SU-DHL-6 (cell line): Measurements from ENCODE around the gene PALLD.

Experiments used
- H2AFZ ChIP-seq: fragments of 200-600 bp; sonication (generic); 2 replicates; pipeline ENCODE4 v1.6.1; 2014; ENCODE audit warnings: low read depth, mild to moderate bottlenecking, moderate library complexity, mixed read lengths, antibody characterized with exemption, low read length; ENCODE audit not compliant: severe bottlenecking
- H3F3A ChIP-seq: fragments of 200-600 bp; shearing (Covaris generic); 2 replicates; pipeline ENCODE4 v1.6.0; 2016; ENCODE audit warnings: antibody characterized with exemption, mild to moderate bottlenecking; ENCODE audit not compliant: insufficient read depth
- H3K27ac ChIP-seq: fragments of 200-600 bp; sonication (generic); 2 replicates; pipeline ENCODE4 v1.5.1; 2016; ENCODE audit warnings: low read depth, mild to moderate bottlenecking, low read length, moderate library complexity, mixed read lengths
- H3K27me3 ChIP-seq: fragments of 200-600 bp; sonication (generic), shearing (Covaris generic); 2 replicates; pipeline ENCODE4 v1.6.0; 2014; ENCODE audit warnings: mild to moderate bottlenecking, low read length
- H3K36me3 ChIP-seq: fragments of 200-600 bp; sonication (generic); 2 replicates; pipeline ENCODE4 v1.6.1; 2014; ENCODE audit warnings: mild to moderate bottlenecking, low read length, mixed read lengths
- H3K4me2 ChIP-seq: fragments of 300-600, 200-600 bp; shearing (Covaris generic), sonication (generic); 2 replicates; pipeline ENCODE4 v1.6.0; 2014; ENCODE audit warnings: low read length, low read depth, mild to moderate bottlenecking; ENCODE audit not compliant: poor library complexity, severe bottlenecking
- H3K4me3 ChIP-seq: fragments of 200-600 bp; sonication (generic); 2 replicates; pipeline ENCODE4 v1.5.1; 2014; ENCODE audit warnings: antibody characterized with exemption, low read length, mild to moderate bottlenecking, mixed read lengths; ENCODE audit not compliant: insufficient read depth, poor library complexity, severe bottlenecking
- H3K79me2 ChIP-seq: fragments of 200-600 bp; sonication (generic); 2 replicates; pipeline ENCODE4 v1.6.1; 2014; ENCODE audit warnings: mild to moderate bottlenecking, low read length, moderate library complexity; ENCODE audit not compliant: insufficient read depth
- H3K9ac ChIP-seq: fragments of 200-600 bp; sonication (generic); 2 replicates; pipeline ENCODE4 v1.7.0; 2014; ENCODE audit warnings: mild to moderate bottlenecking, low read length
- H3K9me2 ChIP-seq: fragments of 200-600 bp; sonication (generic); replicated peaks from 2 replicates; pipeline ENCODE4 v1.6.1; 2014; ENCODE audit warnings: low read length; ENCODE audit not compliant: insufficient read depth
- H3K9me3 ChIP-seq: fragments of 200-600 bp; sonication (generic); 2 replicates; pipeline ENCODE4 v1.6.1; 2014; ENCODE audit warnings: low read length, mixed read lengths; ENCODE audit not compliant: insufficient read depth
- H4K20me1 ChIP-seq: fragments of 200-600 bp; sonication (generic); 2 replicates; pipeline ENCODE4 v1.6.1; 2014; ENCODE audit warnings: low read depth, mild to moderate bottlenecking, antibody characterized with exemption, low read length, moderate library complexity, mixed read lengths
- CTCF ChIP-seq: fragments of 200-600 bp; sonication (generic); IDR thresholded peaks from one replicate; pipeline ENCODE4 v1.5.1; 2017; ENCODE audit warnings: antibody characterized with exemption, mild to moderate bottlenecking, low read length, moderate library complexity; ENCODE audit not compliant: insufficient read depth, poor library complexity, severe bottlenecking
- EZH2phosphoT487 ChIP-seq: fragments of 200-600 bp; sonication (generic), shearing (Covaris generic); conservative IDR thresholded peaks from 2 replicates; pipeline ENCODE4 v1.6.1; 2018; ENCODE audit warnings: mild to moderate bottlenecking, antibody characterized with exemption, low read length, moderate library complexity, mixed read lengths

The PALLD gene

DNA sequence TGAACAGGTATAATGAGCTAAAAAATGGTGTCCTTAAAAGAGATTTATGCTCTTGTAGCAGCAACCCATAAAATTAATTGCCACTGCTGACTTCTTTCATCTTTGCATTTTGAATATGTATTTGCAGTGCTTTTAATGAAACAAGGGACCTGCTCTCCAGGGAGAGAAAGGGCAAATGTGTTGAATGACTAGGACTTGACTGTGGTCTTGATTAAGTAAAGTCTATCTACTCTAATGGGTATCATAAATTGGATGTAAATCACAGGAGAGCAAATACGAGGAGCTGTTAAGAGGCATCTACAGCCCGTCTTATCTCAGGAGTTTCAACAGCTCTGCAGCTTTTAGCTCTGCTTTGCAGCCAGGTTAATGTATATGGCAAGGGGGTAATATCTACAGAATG lies 216.4 kb downstream of the PALLD start:
- Histone ChIP-seq H3F3A (no peaks in the 10 kb centered on the region), H3K27me3 (no peaks in the 10 kb centered on the region), H3K9me2 (no peaks in the 10 kb centered on the region), H3K4me2 (no peak overlapping the region), H3K9ac (no peak overlapping the region), H3K4me3 (no peak overlapping the region), H3K9me3 (no peaks in the 10 kb centered on the region), H3K79me2 (no peaks in the 10 kb centered on the region), H3K36me3 (no peaks in the 10 kb centered on the region), H3K27ac (no peak overlapping the region), H4K20me1 (no peaks in the 10 kb centered on the region), H2AFZ (no peak overlapping the region)
- TF ChIP-seq CTCF (no peak), EZH2phosphoT487 (no peak)

- H3K9me3 ChIP-seq = no peaks in the 10 kb centered on the region
- H2AFZ ChIP-seq = no peak overlapping the region
- no peaks in the 10 kb centered on the region for H3K79me2 ChIP-seq
- no peak overlapping the region for H3K27ac ChIP-seq
- no peak for TF ChIP-seq CTCF
- no peak for TF ChIP-seq EZH2phosphoT487
- H3K27me3 ChIP-seq = no peaks in the 10 kb centered on the region
- H3K9me2 ChIP-seq = no peaks in the 10 kb centered on the region
- no peak overlapping the region for H3K9ac ChIP-seq
- no peak overlapping the region for H3K4me2 ChIP-seq
- H3F3A ChIP-seq = no peaks in the 10 kb centered on the region
- no peaks in the 10 kb centered on the region for H4K20me1 ChIP-seq
- H3K4me3 ChIP-seq = no peak overlapping the region
- H3K36me3 ChIP-seq = no peaks in the 10 kb centered on the region
These were observed 219.0 kb downstream of the PALLD start for GRCh38 chr4:168715896-168716295.

DNA sequence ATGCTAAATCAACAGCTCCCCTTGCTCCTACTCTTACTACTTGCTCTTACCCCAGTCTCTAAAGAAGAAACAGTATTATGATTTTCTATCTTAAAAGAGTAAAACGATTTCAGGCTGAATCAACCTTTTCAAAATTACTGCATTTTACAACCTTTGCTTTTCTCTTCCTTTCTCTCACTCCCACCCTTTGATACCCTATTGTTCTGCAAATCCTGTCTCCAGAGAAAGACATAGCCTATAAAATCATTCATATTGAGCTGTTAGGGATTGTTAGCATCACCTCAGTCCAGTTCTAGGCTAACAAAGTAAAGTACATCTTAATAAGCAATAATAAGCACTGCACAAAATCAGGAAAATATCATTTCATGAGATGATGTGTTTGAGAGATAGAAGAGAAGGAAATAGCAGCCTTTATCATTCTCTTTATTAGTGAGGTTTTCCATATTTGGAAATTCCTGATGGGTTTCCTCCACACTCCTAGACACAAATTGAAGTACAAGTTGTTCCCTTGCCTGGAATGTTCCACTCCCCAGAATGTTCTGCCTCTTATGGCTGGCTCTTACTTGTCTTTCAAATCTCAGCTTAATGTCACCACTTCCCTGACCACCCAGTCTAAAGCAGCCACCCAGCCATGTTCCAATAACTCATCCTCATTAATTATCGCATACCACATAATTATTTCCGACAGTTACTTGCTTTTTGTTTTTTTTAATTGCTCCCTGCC lies 219.7 kb downstream of the PALLD start:
- no peak overlapping the region for H2AFZ ChIP-seq
- H3K27ac ChIP-seq = no peak overlapping the region
- no peaks in the 10 kb centered on the region for H3K79me2 ChIP-seq
- no peak overlapping the region for H3K9ac ChIP-seq
- no peak overlapping the region for H3K4me2 ChIP-seq
- TF ChIP-seq EZH2phosphoT487 (no peak), CTCF (no peak)
- no peaks in the 10 kb centered on the region for H3K9me2 ChIP-seq
- no peak overlapping the region for H3K4me3 ChIP-seq
- no peaks in the 10 kb centered on the region for H4K20me1 ChIP-seq
- no peaks in the 10 kb centered on the region for H3K27me3 ChIP-seq
- no peaks in the 10 kb centered on the region for H3F3A ChIP-seq
- H3K9me3 ChIP-seq = no peaks in the 10 kb centered on the region
- no peaks in the 10 kb centered on the region for H3K36me3 ChIP-seq
